Osteoblast (primary cell): ENCODE measurements around the gene MTIF3. TPM values are rescaled to one million over a fixed set of nuclear protein-coding genes. Genes with fewer than 3 reads are reported as not detected.

Source experiments
- DNase-seq: peaks from one replicate; pipeline ENCODE4 v3.0.0; 2011; ENCODE audit warnings: low spot score, mixed read lengths; ENCODE audit not compliant: insufficient read length; ENCODE audit errors: missing footprints
- H2AFZ ChIP-seq: 2 replicates; pipeline ENCODE4 v1.6.0; 2011; ENCODE audit warnings: mild to moderate bottlenecking, low read length
- H3K27ac ChIP-seq: 2 replicates; pipeline ENCODE4 v1.5.1; 2011; ENCODE audit warnings: mild to moderate bottlenecking, low read depth, low read length, moderate library complexity
- H3K27me3 ChIP-seq: 2 replicates; pipeline ENCODE4 v1.6.0; 2012; ENCODE audit warnings: mild to moderate bottlenecking, control low read depth, inconsistent platforms, low read length, moderate library complexity; ENCODE audit not compliant: insufficient read depth
- H3K36me3 ChIP-seq: 2 replicates; pipeline ENCODE4 v1.5.1; 2011; ENCODE audit warnings: mild to moderate bottlenecking, low read length, control low read depth, moderate library complexity; ENCODE audit not compliant: insufficient read depth
- H3K4me1 ChIP-seq: 2 replicates; pipeline ENCODE4 v1.5.1; 2011; ENCODE audit warnings: mild to moderate bottlenecking, low read length, control low read depth, moderate library complexity; ENCODE audit not compliant: insufficient read depth
- H3K4me2 ChIP-seq: 2 replicates; pipeline ENCODE4 v1.6.0; 2011; ENCODE audit warnings: mild to moderate bottlenecking, low read length; ENCODE audit not compliant: insufficient read depth
- H3K4me3 ChIP-seq: fragments of 200-600 bp; sonication (generic); 3 replicates; pipeline ENCODE4 v1.5.1; 2012; ENCODE audit warnings: mild to moderate bottlenecking, low read length, inconsistent platforms; ENCODE audit not compliant: insufficient read depth
- H3K79me2 ChIP-seq: 2 replicates; pipeline ENCODE4 v1.6.0; 2012; ENCODE audit warnings: mild to moderate bottlenecking, low read length, control low read depth, inconsistent platforms; ENCODE audit not compliant: insufficient read depth
- H3K9me3 ChIP-seq: 2 replicates; pipeline ENCODE4 v1.5.1; 2011; ENCODE audit warnings: low read depth, low read length, control low read depth
- H4K20me1 ChIP-seq: 2 replicates; pipeline ENCODE4 v1.6.0; 2012; ENCODE audit warnings: mild to moderate bottlenecking, low read length, control low read depth; ENCODE audit not compliant: insufficient read depth
- total RNA-seq: library from RNA; depleted of rRNA; stranded (reverse); fragments of >200 nt; gene quantifications from 2 replicates; pipeline ENCODE4 v1.2.3, GENCODE V29; 2012
- TF ChIP-seq, protein P1 (sequence below): IDR thresholded peaks from 2 replicates; pipeline ENCODE4 v1.5.1; 2011; ENCODE audit warnings: mild to moderate bottlenecking, low read depth, low read length, moderate library complexity; ENCODE audit errors: extremely low read depth

MTIF3 gene
- total RNA-seq, 1 donor, result 65.5 TPM

DNA sequence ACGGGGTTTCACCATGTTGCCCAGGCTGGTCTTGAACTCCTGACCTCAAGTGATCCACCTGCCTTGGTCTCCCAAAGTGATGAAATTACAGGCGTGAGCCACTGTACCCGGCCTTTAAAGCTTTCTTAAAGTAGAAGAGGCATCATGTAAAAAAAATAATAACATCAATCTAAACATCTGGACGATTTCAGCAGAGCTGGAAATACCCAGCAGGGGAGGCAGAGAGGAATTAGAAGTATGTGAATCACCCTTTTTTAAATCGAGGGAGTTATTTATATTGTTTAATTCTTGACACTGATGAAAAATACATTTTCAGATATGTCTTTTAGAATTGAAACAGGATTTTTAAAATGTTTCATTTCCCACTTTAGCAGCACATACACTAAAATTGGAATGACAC, 37.4 kb upstream of the MTIF3 start:
- Histone ChIP-seq H3K4me1 (no peaks in the 10 kb centered on the region), H4K20me1 (no peaks in the 10 kb centered on the region), H3K4me3 (no peak overlapping the region), H3K36me3 (no peaks in the 10 kb centered on the region), H3K27me3 (peaks cover 3% of the 10 kb centered on the region), H3K9me3 (no peaks in the 10 kb centered on the region), H3K4me2 (no peak overlapping the region), H3K79me2 (no peaks in the 10 kb centered on the region), H3K27ac (no peak overlapping the region), H2AFZ (no peak overlapping the region)
- TF ChIP-seq, protein P1, sequence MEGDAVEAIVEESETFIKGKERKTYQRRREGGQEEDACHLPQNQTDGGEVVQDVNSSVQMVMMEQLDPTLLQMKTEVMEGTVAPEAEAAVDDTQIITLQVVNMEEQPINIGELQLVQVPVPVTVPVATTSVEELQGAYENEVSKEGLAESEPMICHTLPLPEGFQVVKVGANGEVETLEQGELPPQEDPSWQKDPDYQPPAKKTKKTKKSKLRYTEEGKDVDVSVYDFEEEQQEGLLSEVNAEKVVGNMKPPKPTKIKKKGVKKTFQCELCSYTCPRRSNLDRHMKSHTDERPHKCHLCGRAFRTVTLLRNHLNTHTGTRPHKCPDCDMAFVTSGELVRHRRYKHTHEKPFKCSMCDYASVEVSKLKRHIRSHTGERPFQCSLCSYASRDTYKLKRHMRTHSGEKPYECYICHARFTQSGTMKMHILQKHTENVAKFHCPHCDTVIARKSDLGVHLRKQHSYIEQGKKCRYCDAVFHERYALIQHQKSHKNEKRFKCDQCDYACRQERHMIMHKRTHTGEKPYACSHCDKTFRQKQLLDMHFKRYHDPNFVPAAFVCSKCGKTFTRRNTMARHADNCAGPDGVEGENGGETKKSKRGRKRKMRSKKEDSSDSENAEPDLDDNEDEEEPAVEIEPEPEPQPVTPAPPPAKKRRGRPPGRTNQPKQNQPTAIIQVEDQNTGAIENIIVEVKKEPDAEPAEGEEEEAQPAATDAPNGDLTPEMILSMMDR, result no peak
- no peak for DNase-seq

DNA sequence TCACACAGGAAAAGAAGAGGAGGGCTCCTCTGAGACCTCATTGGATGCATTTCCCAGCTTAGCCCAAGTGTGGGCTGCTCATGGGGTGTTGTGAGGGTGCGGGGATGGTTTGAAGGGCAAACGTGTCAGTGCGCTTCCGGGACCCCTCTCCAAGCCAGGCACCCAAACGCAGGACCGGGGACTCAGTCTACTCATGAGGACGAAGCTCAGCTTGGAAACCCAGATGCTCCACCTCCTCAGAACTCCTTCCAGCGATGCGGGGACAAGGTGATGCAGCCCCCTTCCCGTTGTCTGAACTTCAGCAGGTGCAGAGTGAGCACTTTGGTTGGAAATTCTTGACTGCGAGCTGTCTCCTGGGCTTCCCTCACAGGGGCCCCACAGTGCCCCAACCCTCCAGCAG, 33.1 kb upstream of the MTIF3 start:
- Histone ChIP-seq H4K20me1 (no peaks in the 10 kb centered on the region), H2AFZ (no peak overlapping the region), H3K27me3 (peaks cover 3% of the 10 kb centered on the region), H3K27ac (no peak overlapping the region), H3K79me2 (no peaks in the 10 kb centered on the region), H3K4me2 (no peak overlapping the region), H3K36me3 (no peaks in the 10 kb centered on the region), H3K4me1 (no peaks in the 10 kb centered on the region), H3K9me3 (no peaks in the 10 kb centered on the region), H3K4me3 (no peak overlapping the region)
- no peak for DNase-seq
- TF ChIP-seq, protein P1, result no peak

DNA sequence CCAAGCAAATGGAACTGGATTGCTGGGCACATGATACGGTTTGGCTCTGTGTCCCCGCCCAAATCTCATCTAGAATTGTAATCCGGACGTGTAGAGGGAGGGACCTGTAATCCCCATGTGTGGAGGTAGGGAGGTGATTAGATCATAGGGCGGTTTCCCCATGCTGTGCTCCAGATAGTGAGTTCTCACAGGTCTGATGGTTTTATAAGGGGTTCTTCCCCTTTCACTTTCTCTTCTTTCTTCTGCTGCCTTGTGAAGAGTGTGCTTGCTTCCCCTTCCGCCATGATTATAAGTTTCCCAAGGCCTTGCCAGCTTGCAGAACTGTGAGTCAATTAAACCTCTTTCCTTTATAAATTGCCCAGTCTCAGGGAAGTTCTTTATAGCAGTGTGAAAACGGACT, 32.6 kb upstream of the MTIF3 start:
- no peaks in the 10 kb centered on the region for H3K4me1 ChIP-seq
- no peak overlapping the region for H3K4me3 ChIP-seq
- H3K27me3 ChIP-seq, result peaks cover 2% of the 10 kb centered on the region
- no peaks in the 10 kb centered on the region for H3K36me3 ChIP-seq
- no peak overlapping the region for H3K27ac ChIP-seq
- no peak for DNase-seq
- H2AFZ ChIP-seq, result no peak overlapping the region
- no peaks in the 10 kb centered on the region for H3K79me2 ChIP-seq
- TF ChIP-seq, protein P1, result no peak
- H4K20me1 ChIP-seq, result no peaks in the 10 kb centered on the region
- H3K4me2 ChIP-seq, result no peak overlapping the region
- H3K9me3 ChIP-seq, result no peaks in the 10 kb centered on the region

DNA sequence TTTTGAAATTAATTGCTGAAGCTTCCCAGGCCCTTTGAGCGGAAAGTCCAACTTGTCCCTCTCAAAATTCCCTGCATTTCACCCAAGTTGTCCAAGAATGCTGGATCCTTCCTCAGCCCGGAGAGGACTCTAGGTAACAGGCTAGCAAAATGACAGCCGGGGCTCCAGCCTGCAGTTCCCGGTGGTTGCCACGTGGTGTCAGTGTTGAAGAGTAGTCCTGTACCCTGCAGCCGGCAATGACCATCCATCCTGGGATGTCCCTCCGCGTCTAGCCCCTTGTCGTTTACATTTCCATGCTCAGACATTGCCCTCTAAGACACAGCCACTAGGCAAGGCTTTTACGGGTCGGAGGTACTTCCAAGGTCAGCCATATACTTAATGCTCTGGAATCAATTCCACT, 31.4 kb upstream of the MTIF3 start:
- TF ChIP-seq, protein P1, result peak; percentile 57
- no peaks in the 10 kb centered on the region for H3K36me3 ChIP-seq

More for the DNA sequence above, 31.4 kb upstream of the MTIF3 start:
- Histone ChIP-seq H3K4me3 (no peak overlapping the region), H3K4me1 (peaks cover 11% of the 10 kb centered on the region), H3K4me2 (no peak overlapping the region), H3K9me3 (no peaks in the 10 kb centered on the region), H3K27me3 (no peaks in the 10 kb centered on the region), H2AFZ (no peak overlapping the region), H4K20me1 (no peaks in the 10 kb centered on the region), H3K79me2 (no peaks in the 10 kb centered on the region), H3K27ac (no peak overlapping the region)
- no peak for DNase-seq
